HT1080 (cell line): ENCODE results near the gene DCAKD. TPM values are rescaled to one million over a fixed set of nuclear protein-coding genes. Genes with fewer than 3 reads are reported as not detected.

ENCODE experiments used
- DNase-seq: peaks from one replicate; pipeline ENCODE4 v3.0.0-alpha.2; 2015; ENCODE audit warnings: low read depth
- small RNA-seq: library from RNA; depleted of rRNA; stranded (forward); fragments of <200 nt; gene quantifications from one replicate; pipeline ENCODE3, GENCODE V24; 2014
- total RNA-seq: library from RNA; depleted of rRNA; stranded (reverse); fragments of >200 nt; shearing (Covaris generic); gene quantifications from 2 replicates; pipeline ENCODE4 v1.2.3, GENCODE V29; 2014; rRNA removed

DCAKD gene
- total RNA-seq, 1 experiment from 2014 or later, result 23.1 TPM

GRCh38 chr17:44977065-44977464, 74.4 kb downstream of the DCAKD start:
- no peak for DNase-seq

- DNase-seq, result no peak
These were observed 75.2 kb downstream of the DCAKD start for GRCh38 chr17:44976206-44976605.

Small RNA genes lying within 50 kb of the gene (small RNA-seq; reads per million reads assigned to genes)
- not detected for gene AC015936.2
- not detected for gene RF00019

Other genes with a start within 250 kb of the DCAKD start
- 26.0 and 42.7 TPM in 2 replicates for gene GJC1, start 221.3 kb downstream of the DCAKD start, total RNA-seq
- gene HIGD1B, start 203.7 kb downstream of the DCAKD start, total RNA-seq, result not detected in 2 replicates
- 122 and 137 TPM in 2 replicates for gene EFTUD2, start 152.2 kb downstream of the DCAKD start, total RNA-seq
- 0.07 and 0.18 TPM in 2 replicates for gene GFAP, start 136.1 kb downstream of the DCAKD start, total RNA-seq
- gene KIF18B, start 103.9 kb downstream of the DCAKD start, total RNA-seq, result 13.1 and 15.9 TPM in 2 replicates
- gene C1QL1, start 83.3 kb downstream of the DCAKD start, total RNA-seq, result 3.1 and 3.6 TPM in 2 replicates
- 85.7 and 113 TPM in 2 replicates for gene NMT1, start 9.7 kb upstream of the DCAKD start, total RNA-seq
- 56.2 and 63.9 TPM in 2 replicates for gene PLCD3, start 80.9 kb upstream of the DCAKD start, total RNA-seq
- 3.4 and 3.5 TPM in 2 replicates for gene ACBD4, start 84.1 kb upstream of the DCAKD start, total RNA-seq
- gene HEXIM1, start 96.8 kb upstream of the DCAKD start, total RNA-seq, result 17.9 and 45.7 TPM in 2 replicates
- 7.6 and 11.2 TPM in 2 replicates for gene HEXIM2, start 110.2 kb upstream of the DCAKD start, total RNA-seq
- gene FMNL1, start 170.3 kb upstream of the DCAKD start, total RNA-seq, result 41.4 and 64.3 TPM in 2 replicates
- not detected in 2 replicates for gene SPATA32, start 210.5 kb upstream of the DCAKD start, total RNA-seq